Measurements from ENCODE around the gene ANTXR1. TPM values are rescaled to one million over a fixed set of nuclear protein-coding genes. Genes with fewer than 3 reads are reported as not detected.

The ANTXR1 gene
- total and polyA plus RNA-seq, 2 of the 8 experiments (the other 6 are each of a cell fraction or from before 2014, with no cell fraction given): 15.8 to 44.3 TPM

DNA sequence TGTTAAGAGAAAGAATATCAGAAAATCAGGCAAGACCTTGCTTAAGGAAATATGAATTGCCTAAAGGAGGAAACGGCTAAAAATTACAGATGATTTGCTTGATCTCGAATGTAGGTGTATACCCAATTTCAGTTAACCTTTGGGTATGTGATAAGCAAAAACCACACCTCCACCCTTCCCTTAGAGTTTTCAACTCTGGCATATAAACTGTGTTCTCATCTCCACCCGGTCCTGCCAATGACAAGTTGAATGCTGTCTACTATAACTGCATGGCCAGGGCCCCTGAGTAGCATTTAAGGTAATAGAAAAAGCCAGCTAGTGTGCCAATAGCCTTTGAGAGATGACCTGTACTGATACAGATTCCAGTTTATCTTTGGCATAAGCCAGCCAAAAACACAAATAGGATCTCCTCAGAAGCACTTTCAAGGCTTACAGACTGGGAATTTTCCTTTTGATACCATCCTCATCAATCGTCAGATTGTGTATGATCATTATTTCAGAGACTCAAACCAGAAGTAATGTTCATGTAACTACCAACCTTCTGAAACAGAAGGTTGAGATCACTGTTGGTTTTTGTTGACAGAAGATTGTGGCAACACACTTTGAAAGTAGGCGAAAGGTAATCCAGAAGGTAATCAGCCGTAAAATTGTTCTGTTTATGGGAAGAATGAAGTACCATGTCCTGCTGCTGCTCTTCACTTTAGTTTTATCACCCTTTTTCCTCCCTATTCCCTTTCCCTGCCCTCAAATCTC, 211.0 kb downstream of the ANTXR1 start:
- no peak overlapping the region for H2AFZ ChIP-seq (ENCODE audit: low read length)
- no peak for FAIRE-seq
- no peaks in the 10 kb centered on the region for H4K20me1 ChIP-seq (replicated peaks in 1 of 2; ENCODE audit: control insufficient read depth in 1 of 2, insufficient read depth in 2 of 2, low read length in 2 of 2)
- no peak overlapping the region for H2AK5ac ChIP-seq (ENCODE audit: low read depth, low read length)
- no peak overlapping the region for H3K4me2 ChIP-seq (ENCODE audit: insufficient read depth in 1 of 2, low read depth in 2 of 2, low read length in 2 of 2)
- H3K9me3 ChIP-seq (ENCODE audit: insufficient read depth in 2 of 2, low read depth in 1 of 2, low read length in 1 of 2): no peaks in the 10 kb centered on the region
- H4K5ac ChIP-seq (ENCODE audit: insufficient read length, low read depth, low read length): no peak overlapping the region
- no peak overlapping the region for H3K23ac ChIP-seq (ENCODE audit: insufficient read length)
- no peak overlapping the region for H3K27ac ChIP-seq (ENCODE audit: low read depth, low read length)
- 93% methylated on average over 6 of the region's 6 CpGs; no CpG with 5 or more reads in 1 of the 2 experiments for WGBS, 2 experiments (ENCODE audit: extremely low coverage in 1 of 2, insufficient coverage in 1 of 2, insufficient read length in 1 of 2, insufficient replicate concordance in 2 of 2, low coverage in 1 of 2, low lambda C conversion rate in 2 of 2, missing lambda C conversion rate in 1 of 2)
- H3K9ac ChIP-seq (replicated peaks in 1 of 4; ENCODE audit: extremely low read depth in 1 of 4, low read depth in 3 of 4, low read length in 3 of 4): no peak overlapping the region
- ChIA-PET CTCF (ENCODE audit: partially characterized antibody) (no interaction called here), POLR2A (ENCODE audit: partially characterized antibody) (no interaction called here)
- H3K36me3 ChIP-seq (ENCODE audit: control insufficient read depth in 2 of 4, insufficient read depth in 4 of 4, low read length in 3 of 4): no peaks in the 10 kb centered on the region
- no peak overlapping the region for H2BK20ac ChIP-seq (ENCODE audit: low read length)
- DNase-seq (ENCODE audit: low read depth in 1 of 2, low spot score in 2 of 2): no peak
- no peak overlapping the region for H2BK15ac ChIP-seq (ENCODE audit: low read length)
- no peaks in the 10 kb centered on the region for H3K27me3 ChIP-seq (replicated peaks in 1 of 4; ENCODE audit: control insufficient read depth in 3 of 4, extremely low read depth in 1 of 4, insufficient read depth in 3 of 4, low read length in 3 of 4)
- H3K18ac ChIP-seq (ENCODE audit: extremely low read depth, low read length): no peak overlapping the region
- no peak overlapping the region for H3K14ac ChIP-seq (ENCODE audit: insufficient read length)
- H4K8ac ChIP-seq (ENCODE audit: extremely low read depth, insufficient read depth, low read length): no peak overlapping the region
- H2BK120ac ChIP-seq (replicated peaks; ENCODE audit: low read depth, low read length): no peak overlapping the region
- TF ChIP-seq POLR2A (IDR thresholded peaks at IDR 0.05; ENCODE audit: control extremely low read depth in 1 of 2, low read depth in 2 of 2, low read length in 2 of 2) (no peak), ASH2L (IDR thresholded peaks at IDR 0.05; ENCODE audit: low read length) (no peak), CBX5 (IDR thresholded peaks at IDR 0.05; ENCODE audit: low read depth, low read length) (no peak), CHD2 (IDR thresholded peaks at IDR 0.05; ENCODE audit: low read length) (no peak), YY1 (IDR thresholded peaks at IDR 0.05; ENCODE audit: low read depth, low read length) (no peak), GABPA (IDR thresholded peaks at IDR 0.05; ENCODE audit: borderline replicate concordance, insufficient read depth, low read length) (no peak), JUN (IDR thresholded peaks at IDR 0.05; ENCODE audit: low read depth, low read length) (no peak), KDM1A (IDR thresholded peaks at IDR 0.05; ENCODE audit: borderline replicate concordance, low read length) (no peak), CBX8 (IDR thresholded peaks at IDR 0.05; ENCODE audit: borderline replicate concordance, low read depth, low read length) (no peak), SIRT6 (IDR thresholded peaks at IDR 0.05; ENCODE audit: low read length) (no peak), CHD1 (IDR thresholded peaks at IDR 0.05; ENCODE audit: low read depth, low read length) (no peak)
- TF ChIP-seq, protein P1, sequence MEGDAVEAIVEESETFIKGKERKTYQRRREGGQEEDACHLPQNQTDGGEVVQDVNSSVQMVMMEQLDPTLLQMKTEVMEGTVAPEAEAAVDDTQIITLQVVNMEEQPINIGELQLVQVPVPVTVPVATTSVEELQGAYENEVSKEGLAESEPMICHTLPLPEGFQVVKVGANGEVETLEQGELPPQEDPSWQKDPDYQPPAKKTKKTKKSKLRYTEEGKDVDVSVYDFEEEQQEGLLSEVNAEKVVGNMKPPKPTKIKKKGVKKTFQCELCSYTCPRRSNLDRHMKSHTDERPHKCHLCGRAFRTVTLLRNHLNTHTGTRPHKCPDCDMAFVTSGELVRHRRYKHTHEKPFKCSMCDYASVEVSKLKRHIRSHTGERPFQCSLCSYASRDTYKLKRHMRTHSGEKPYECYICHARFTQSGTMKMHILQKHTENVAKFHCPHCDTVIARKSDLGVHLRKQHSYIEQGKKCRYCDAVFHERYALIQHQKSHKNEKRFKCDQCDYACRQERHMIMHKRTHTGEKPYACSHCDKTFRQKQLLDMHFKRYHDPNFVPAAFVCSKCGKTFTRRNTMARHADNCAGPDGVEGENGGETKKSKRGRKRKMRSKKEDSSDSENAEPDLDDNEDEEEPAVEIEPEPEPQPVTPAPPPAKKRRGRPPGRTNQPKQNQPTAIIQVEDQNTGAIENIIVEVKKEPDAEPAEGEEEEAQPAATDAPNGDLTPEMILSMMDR (IDR thresholded peaks at IDR 0.05; ENCODE audit: control extremely low read depth in 1 of 3, insufficient read depth in 1 of 3, low read depth in 1 of 3, low read length in 3 of 3): no peak
- no peak overlapping the region for H3K56ac ChIP-seq (replicated peaks; ENCODE audit: insufficient read length, low read depth, low read length)
- H3K23me2 ChIP-seq (ENCODE audit: low read depth, low read length): no peaks in the 10 kb centered on the region
- no peak overlapping the region for H3K4me3 ChIP-seq (ENCODE audit: extremely low read depth in 1 of 4, insufficient read depth in 2 of 4, low read depth in 3 of 4, low read length in 4 of 4)
- no peak overlapping the region for H2BK12ac ChIP-seq (ENCODE audit: low read depth, low read length)
- no peak overlapping the region for H2BK5ac ChIP-seq (ENCODE audit: low read depth, low read length)
- H4K91ac ChIP-seq (replicated peaks; ENCODE audit: insufficient read length, low read length): no peak overlapping the region
- no peaks in the 10 kb centered on the region for H3K79me1 ChIP-seq (ENCODE audit: low read depth, low read length)
- H3K4me1 ChIP-seq (replicated peaks in 1 of 4; ENCODE audit: control insufficient read depth in 3 of 4, insufficient read depth in 4 of 4, low read length in 3 of 4): no peaks in the 10 kb centered on the region; a peak in 1 of 7 replicates
- H3K79me2 ChIP-seq (ENCODE audit: control insufficient read depth in 1 of 2, insufficient read depth in 2 of 2, low read length in 2 of 2): no peaks in the 10 kb centered on the region
- no peak overlapping the region for H3K4ac ChIP-seq (replicated peaks; ENCODE audit: insufficient read length, low read depth, low read length)

All from H1 (cell line).